C4-2B (cell line): ENCODE results near the gene LAMA2.

Source experiments
- ZFX ChIP-seq: fragments of 450-650 bp; IDR thresholded peaks from 2 replicates; pipeline ENCODE4 v1.6.1; 2017
- TF ChIP-seq, protein P1 (sequence below): fragments of 450-650 bp; conservative IDR thresholded peaks from 2 replicates; pipeline ENCODE4 v1.5.1; 2017; ENCODE audit warnings: mild to moderate bottlenecking

DNA sequence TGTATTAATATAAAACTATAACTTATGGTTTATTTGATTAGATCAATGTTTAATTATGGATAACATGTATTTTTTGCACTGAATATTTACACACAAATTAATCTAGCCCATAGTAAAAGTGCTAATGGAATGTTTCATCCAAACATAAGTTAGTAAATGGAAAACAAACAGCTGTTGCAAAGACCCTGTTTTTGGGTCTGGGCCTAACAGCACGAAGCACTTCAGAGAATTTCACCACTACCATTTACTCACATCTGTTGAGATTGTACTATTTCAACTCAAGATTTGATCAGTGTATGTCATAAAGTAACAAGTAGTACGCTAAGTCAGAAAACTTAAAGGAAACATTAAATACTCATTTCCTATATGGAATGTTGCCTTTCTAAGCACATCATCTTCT is 359.6 kb downstream of the LAMA2 start:
- TF ChIP-seq, protein P1, sequence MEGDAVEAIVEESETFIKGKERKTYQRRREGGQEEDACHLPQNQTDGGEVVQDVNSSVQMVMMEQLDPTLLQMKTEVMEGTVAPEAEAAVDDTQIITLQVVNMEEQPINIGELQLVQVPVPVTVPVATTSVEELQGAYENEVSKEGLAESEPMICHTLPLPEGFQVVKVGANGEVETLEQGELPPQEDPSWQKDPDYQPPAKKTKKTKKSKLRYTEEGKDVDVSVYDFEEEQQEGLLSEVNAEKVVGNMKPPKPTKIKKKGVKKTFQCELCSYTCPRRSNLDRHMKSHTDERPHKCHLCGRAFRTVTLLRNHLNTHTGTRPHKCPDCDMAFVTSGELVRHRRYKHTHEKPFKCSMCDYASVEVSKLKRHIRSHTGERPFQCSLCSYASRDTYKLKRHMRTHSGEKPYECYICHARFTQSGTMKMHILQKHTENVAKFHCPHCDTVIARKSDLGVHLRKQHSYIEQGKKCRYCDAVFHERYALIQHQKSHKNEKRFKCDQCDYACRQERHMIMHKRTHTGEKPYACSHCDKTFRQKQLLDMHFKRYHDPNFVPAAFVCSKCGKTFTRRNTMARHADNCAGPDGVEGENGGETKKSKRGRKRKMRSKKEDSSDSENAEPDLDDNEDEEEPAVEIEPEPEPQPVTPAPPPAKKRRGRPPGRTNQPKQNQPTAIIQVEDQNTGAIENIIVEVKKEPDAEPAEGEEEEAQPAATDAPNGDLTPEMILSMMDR = no peak
- no peak for TF ChIP-seq ZFX
